ENCODE results near the gene EDEM3.
"Not testable (repeated sequence)": the region's sequence is repeated elsewhere in the genome, so short reads cannot be mapped to it uniquely, and the experiment has no call there.

Gene EDEM3

GRCh38 chr1:184682956-184683355, 71.7 kb downstream of the EDEM3 start:
- H3K4me3 ChIP-seq (ENCODE audit: low read depth, low read length), result no peak overlapping the region
- no peak for TF ChIP-seq CTCF (IDR thresholded peaks at IDR 0.05; ENCODE audit: low read depth, low read length, missing control alignments)
- DNase-seq (ENCODE audit: low read depth), result no peak

- not testable (repeated sequence) for H3K4me3 ChIP-seq (ENCODE audit: low read depth, low read length); DNase-seq (ENCODE audit: low read depth)
Observed at GRCh38 chr1:184680611-184681225, 73.9 kb downstream of the EDEM3 start.

GRCh38 chr1:184679472-184679871, 75.2 kb downstream of the EDEM3 start:
- not testable (repeated sequence) for H3K4me3 ChIP-seq (ENCODE audit: low read depth, low read length); DNase-seq (ENCODE audit: low read depth)

GRCh38 chr1:184677344-184677743, 77.3 kb downstream of the EDEM3 start:
- DNase-seq (ENCODE audit: low read depth), result no peak
- TF ChIP-seq CTCF (IDR thresholded peaks at IDR 0.05; ENCODE audit: low read depth, low read length, missing control alignments), result no peak
- H3K4me3 ChIP-seq (ENCODE audit: low read depth, low read length), result no peak overlapping the region

GRCh38 chr1:184673305-184673704, 81.4 kb downstream of the EDEM3 start:
- H3K4me3 ChIP-seq (ENCODE audit: low read depth, low read length), result no peak overlapping the region
- no peak for DNase-seq (ENCODE audit: low read depth)
- TF ChIP-seq CTCF (IDR thresholded peaks at IDR 0.05; ENCODE audit: low read depth, low read length, missing control alignments), result no peak

- no peak for TF ChIP-seq CTCF (IDR thresholded peaks at IDR 0.05; ENCODE audit: low read depth, low read length, missing control alignments)
- H3K4me3 ChIP-seq (ENCODE audit: low read depth, low read length), result no peak overlapping the region
- DNase-seq (ENCODE audit: low read depth), result no peak
Observed at GRCh38 chr1:184672013-184672726, 82.5 kb downstream of the EDEM3 start.

- DNase-seq (ENCODE audit: low read depth), result no peak
- no peak overlapping the region for H3K4me3 ChIP-seq (ENCODE audit: low read depth, low read length)
- no peak for TF ChIP-seq CTCF (IDR thresholded peaks at IDR 0.05; ENCODE audit: low read depth, low read length, missing control alignments)
Observed at GRCh38 chr1:184669391-184669790, 85.3 kb downstream of the EDEM3 start.

GRCh38 chr1:184665360-184665759, 89.3 kb downstream of the EDEM3 start:
- DNase-seq (ENCODE audit: low read depth), result no peak
- no peak for TF ChIP-seq CTCF (IDR thresholded peaks at IDR 0.05; ENCODE audit: low read depth, low read length, missing control alignments)
- no peak overlapping the region for H3K4me3 ChIP-seq (ENCODE audit: low read depth, low read length)
